Stimulated activated effector memory CD8-positive, alpha-beta T cell treated with anti-CD3 and anti-CD28 coated beads, Interleukin-12 subunit alpha, Interleukin-12 subunit beta, amount 100 ng/mL, for 72 hours (primary cell): ENCODE data around the gene ANAPC5.
"Not testable (repeated sequence)": the region's sequence is repeated elsewhere in the genome, so short reads cannot be mapped to it uniquely, and the experiment has no call there.

ENCODE experiments used
- ATAC-seq: fragments of 150-1000 bp; cut with Tn5 transposase; 2 replicates; pipeline ENCODE4 v1.10.0; 2021
- DNase-seq, 2 donors: peaks; one replicate each; pipeline ENCODE4 v3.0.0; 2021 to 2022; ENCODE audit warnings: low spot score in 2 of 2
- H3K27ac Mint-ChIP-seq: one replicate; pipeline ENCODE4 v1.8.0; 2022; ENCODE audit warnings: mild to moderate bottlenecking, mixed read lengths
- H3K36me3 Mint-ChIP-seq: one replicate; pipeline ENCODE4 v1.8.0; 2022; ENCODE audit warnings: mild to moderate bottlenecking, mixed read lengths
- H3K4me1 Mint-ChIP-seq: one replicate; pipeline ENCODE4 v1.8.0; 2022; ENCODE audit warnings: mixed read lengths
- H3K4me3 Mint-ChIP-seq: one replicate; pipeline ENCODE4 v1.8.0; 2022; ENCODE audit warnings: mild to moderate bottlenecking, mixed read lengths
- H3K9me3 Mint-ChIP-seq: one replicate; pipeline ENCODE4 v1.8.0; 2022; ENCODE audit warnings: mixed read lengths

Gene ANAPC5

GRCh38 chr12:121376754-121377697 is 24.8 kb upstream of the ANAPC5 start:
- Mint-ChIP-seq H3K9me3 (no peaks in the 10 kb centered on the region), H3K36me3 (no peaks in the 10 kb centered on the region), H3K4me3 (no peak overlapping the region), H3K4me1 (no peaks in the 10 kb centered on the region), H3K27ac (no peak overlapping the region)
- no peak for ATAC-seq
- DNase-seq: no peak

- H3K4me3 Mint-ChIP-seq, DNase-seq, ATAC-seq, H3K4me1 Mint-ChIP-seq, H3K27ac Mint-ChIP-seq, H3K36me3 Mint-ChIP-seq, H3K9me3 Mint-ChIP-seq: not testable (repeated sequence)
Measured at GRCh38 chr12:121374945-121375584, 22.9 kb upstream of the ANAPC5 start.

GRCh38 chr12:121374336-121374735 is 22.1 kb upstream of the ANAPC5 start:
- ATAC-seq, H3K27ac Mint-ChIP-seq: not testable (repeated sequence)

GRCh38 chr12:121373755-121374154 is 21.5 kb upstream of the ANAPC5 start:
- H3K36me3 Mint-ChIP-seq: no peaks in the 10 kb centered on the region
- H3K27ac Mint-ChIP-seq: no peak overlapping the region
- H3K4me1 Mint-ChIP-seq: no peaks in the 10 kb centered on the region
- no peak overlapping the region for H3K4me3 Mint-ChIP-seq
- no peaks in the 10 kb centered on the region for H3K9me3 Mint-ChIP-seq
- DNase-seq (no peak), ATAC-seq (no peak)

More at GRCh38 chr12:121374336-121374735, 22.1 kb upstream of the ANAPC5 start:
- H3K36me3 Mint-ChIP-seq, H3K4me1 Mint-ChIP-seq, H3K4me3 Mint-ChIP-seq, DNase-seq, H3K9me3 Mint-ChIP-seq: not testable (repeated sequence)

GRCh38 chr12:121371404-121371803 is 19.2 kb upstream of the ANAPC5 start:
- ATAC-seq (no peak), DNase-seq (no peak)
- Mint-ChIP-seq H3K36me3 (no peaks in the 10 kb centered on the region), H3K4me3 (no peak overlapping the region), H3K9me3 (no peaks in the 10 kb centered on the region), H3K27ac (no peak overlapping the region), H3K4me1 (no peaks in the 10 kb centered on the region)

- H3K9me3 Mint-ChIP-seq: no peaks in the 10 kb centered on the region
- peaks cover 6% of the 10 kb centered on the region for H3K4me1 Mint-ChIP-seq
- H3K27ac Mint-ChIP-seq: no peak overlapping the region
- DNase-seq: no peak
- H3K36me3 Mint-ChIP-seq: no peaks in the 10 kb centered on the region
- no peak overlapping the region for H3K4me3 Mint-ChIP-seq
- ATAC-seq: no peak
Measured at GRCh38 chr12:121366063-121366459, 13.8 kb upstream of the ANAPC5 start.

- no peak for DNase-seq
- no peak for ATAC-seq
- Mint-ChIP-seq H3K27ac (no peak overlapping the region), H3K36me3 (no peaks in the 10 kb centered on the region), H3K4me3 (no peak overlapping the region), H3K4me1 (peaks cover 6% of the 10 kb centered on the region), H3K9me3 (no peaks in the 10 kb centered on the region)
Measured at GRCh38 chr12:121365416-121366062, 13.3 kb upstream of the ANAPC5 start.

- no peak for ATAC-seq
- H3K4me1 Mint-ChIP-seq: peaks cover 6% of the 10 kb centered on the region
- peak overlapping the region; percentile 8 for H3K27ac Mint-ChIP-seq
- DNase-seq: no peak
- no peaks in the 10 kb centered on the region for H3K36me3 Mint-ChIP-seq
- H3K4me3 Mint-ChIP-seq: no peak overlapping the region
- H3K9me3 Mint-ChIP-seq: no peaks in the 10 kb centered on the region
Measured at GRCh38 chr12:121364683-121365121, 12.5 kb upstream of the ANAPC5 start.

GRCh38 chr12:121358073-121358472 is 5.9 kb upstream of the ANAPC5 start:
- Mint-ChIP-seq H3K4me3 (no peak overlapping the region), H3K36me3 (peaks cover 9% of the 10 kb centered on the region), H3K9me3 (no peaks in the 10 kb centered on the region), H3K4me1 (peaks cover 9% of the 10 kb centered on the region), H3K27ac (no peak overlapping the region)
- ATAC-seq: no peak
- no peak for DNase-seq

- H3K4me1 Mint-ChIP-seq: peaks cover 15% of the 10 kb centered on the region
- H3K36me3 Mint-ChIP-seq: peaks cover 16% of the 10 kb centered on the region
- ATAC-seq (no peak), DNase-seq (no peak)
- no peaks in the 10 kb centered on the region for H3K9me3 Mint-ChIP-seq
- H3K27ac Mint-ChIP-seq: no peak overlapping the region
- H3K4me3 Mint-ChIP-seq: no peak overlapping the region
Measured at GRCh38 chr12:121357331-121357730, 5.1 kb upstream of the ANAPC5 start.

GRCh38 chr12:121356657-121357056 is 4.4 kb upstream of the ANAPC5 start:
- Mint-ChIP-seq H3K27ac (no peak overlapping the region), H3K4me3 (no peak overlapping the region), H3K4me1 (peaks cover 17% of the 10 kb centered on the region), H3K36me3 (peaks cover 23% of the 10 kb centered on the region), H3K9me3 (no peaks in the 10 kb centered on the region)
- DNase-seq (no peak), ATAC-seq (no peak)

- ATAC-seq (no peak), DNase-seq (no peak)
- Mint-ChIP-seq H3K27ac (no peak overlapping the region), H3K4me1 (peaks cover 19% of the 10 kb centered on the region), H3K4me3 (no peak overlapping the region), H3K36me3 (peaks cover 24% of the 10 kb centered on the region), H3K9me3 (no peaks in the 10 kb centered on the region)
Measured at GRCh38 chr12:121355818-121356217, 3.6 kb upstream of the ANAPC5 start.

GRCh38 chr12:121352682-121353018 is 439 bp upstream of the ANAPC5 start:
- peaks cover 28% of the 10 kb centered on the region for H3K36me3 Mint-ChIP-seq
- ATAC-seq (peak; percentile 39), DNase-seq (no peak)
- H3K4me1 Mint-ChIP-seq: peaks cover 27% of the 10 kb centered on the region
- H3K27ac Mint-ChIP-seq: peak overlapping the region; percentile 97
- H3K9me3 Mint-ChIP-seq: no peaks in the 10 kb centered on the region
- H3K4me3 Mint-ChIP-seq: peak overlapping the region; percentile 87

GRCh38 chr12:121346747-121347146 is 5.5 kb downstream of the ANAPC5 start:
- Mint-ChIP-seq H3K36me3 (peaks cover 59% of the 10 kb centered on the region), H3K27ac (no peak overlapping the region), H3K9me3 (no peaks in the 10 kb centered on the region), H3K4me1 (peaks cover 16% of the 10 kb centered on the region), H3K4me3 (no peak overlapping the region)
- ATAC-seq: no peak
- DNase-seq: no peak

GRCh38 chr12:121345151-121345815 is 6.9 kb downstream of the ANAPC5 start:
- H3K9me3 Mint-ChIP-seq: no peaks in the 10 kb centered on the region
- peaks cover 9% of the 10 kb centered on the region for H3K4me1 Mint-ChIP-seq
- DNase-seq (no peak), ATAC-seq (no peak)
- H3K27ac Mint-ChIP-seq: peak overlapping the region; percentile 19
- H3K36me3 Mint-ChIP-seq: peaks cover 72% of the 10 kb centered on the region
- no peak overlapping the region for H3K4me3 Mint-ChIP-seq
